ENCODE data around the gene TCEAL9.
"Not testable (repeated sequence)": the region's sequence is repeated elsewhere in the genome, so short reads cannot be mapped to it uniquely, and the experiment has no call there.

The TCEAL9 gene

DNA sequence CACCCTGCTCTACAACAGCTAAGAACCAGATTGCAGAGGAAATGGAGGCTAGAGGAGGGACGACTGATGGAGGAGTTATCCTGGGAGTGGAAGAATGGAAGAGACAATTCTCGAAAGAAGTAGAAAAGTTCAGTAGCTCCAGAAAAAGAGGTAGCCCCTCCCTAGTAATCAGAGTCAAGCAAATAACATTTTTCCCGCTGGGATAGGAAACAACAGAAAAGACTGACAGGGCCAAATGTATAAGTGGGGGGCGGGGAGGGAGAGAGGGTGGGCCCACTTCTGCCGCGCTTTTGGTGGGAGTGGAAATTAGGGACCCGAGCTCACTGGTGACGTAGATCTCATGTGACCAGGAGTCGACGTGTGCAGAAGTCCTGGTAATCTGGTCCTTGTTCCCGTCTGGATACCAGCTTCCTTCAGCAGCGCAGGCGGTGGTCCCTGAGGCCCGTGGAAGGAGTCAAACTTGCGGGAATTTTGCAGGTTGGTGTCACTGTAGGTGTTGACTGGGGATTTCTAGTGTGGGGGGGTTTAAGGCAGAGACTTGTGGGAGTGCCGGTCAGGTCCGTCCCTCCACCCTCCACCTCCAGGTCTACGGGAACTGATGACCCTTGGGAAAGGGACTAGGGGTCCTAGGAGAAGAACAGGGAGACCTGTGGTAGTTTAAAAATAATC, at the start of gene TCEAL9:
TSS of gene TCEAL9 (plus strand) at position 377 of the 669 bp plus-strand sequence. CDS start 1,179 bp downstream, outside the sequence.
- no peak for DNase-seq

- DNase-seq, result no peak
Measured at GRCh38 chrX:103309860-103310554, 46.3 kb upstream of the TCEAL9 start.

GRCh38 chrX:103310555-103311398, 45.5 kb upstream of the TCEAL9 start, which contains the start of gene BEX2:
BEX2 (minus strand) TSS chrX:103310990; CDS start chrX:103309976, 1,014 bp downstream.
- DNase-seq, result peak; percentile 39 to 78 (median 58)

- DNase-seq, result no peak
Measured at GRCh38 chrX:103311399-103311780, 44.9 kb upstream of the TCEAL9 start.

DNA sequence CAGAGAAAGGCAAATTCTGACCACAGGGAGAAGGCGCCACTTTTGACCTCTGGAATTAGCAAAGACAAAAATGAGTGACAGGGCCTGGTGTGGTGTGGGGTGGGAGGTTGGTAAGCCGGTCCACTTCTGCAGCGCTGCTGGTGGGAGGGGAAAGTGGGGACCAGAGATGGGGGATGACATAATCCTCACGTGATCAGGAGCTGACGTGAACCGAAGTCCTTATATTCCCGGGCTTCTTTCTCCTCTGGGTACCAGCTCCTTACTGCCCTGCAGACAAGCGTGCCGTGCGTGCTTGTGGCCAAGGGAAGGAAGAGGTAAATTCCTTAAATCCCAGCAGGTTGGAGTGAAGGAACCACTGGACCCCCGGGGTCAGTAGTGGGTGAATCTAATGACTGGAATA, 26.3 kb upstream of the TCEAL9 start, which contains the start of gene TCEAL7:
TSS of gene TCEAL7 (plus strand) at position 249 of the 400 bp plus-strand sequence. CDS start 1,165 bp downstream, outside the sequence.
- no peak for DNase-seq

DNA sequence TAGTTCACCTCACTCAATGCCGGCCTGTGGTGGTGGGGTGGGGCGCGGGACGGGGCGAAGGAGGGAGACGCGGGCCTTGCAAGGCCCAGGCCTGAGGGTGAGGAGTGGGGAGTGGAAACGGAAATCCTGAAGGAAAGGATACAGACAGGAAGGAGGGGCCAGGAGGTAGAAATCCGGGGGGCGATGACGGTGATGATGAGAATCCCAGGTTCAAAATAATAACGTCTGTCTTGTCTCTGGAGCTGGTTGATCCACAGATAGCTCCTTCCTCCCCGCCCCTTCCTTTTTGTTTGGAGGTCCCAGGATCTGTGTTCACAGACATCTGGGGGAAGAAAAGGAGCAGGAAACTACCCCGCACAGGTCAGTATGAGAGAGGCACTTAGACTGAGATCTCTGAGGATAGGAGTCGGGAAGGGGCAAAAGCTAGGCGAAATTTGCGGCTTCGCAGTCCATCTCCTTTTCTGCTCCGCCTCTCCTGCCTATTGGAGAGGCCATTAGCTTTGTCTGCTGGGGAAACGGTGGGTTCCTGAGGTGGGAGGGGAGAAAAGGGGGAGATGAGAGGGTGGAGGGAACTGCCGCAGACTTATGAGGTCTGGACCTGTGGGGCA, 25.5 kb upstream of the TCEAL9 start:
- no peak for DNase-seq

- DNase-seq, result no peak
Measured at GRCh38 chrX:103338663-103339062, 17.6 kb upstream of the TCEAL9 start.

DNA sequence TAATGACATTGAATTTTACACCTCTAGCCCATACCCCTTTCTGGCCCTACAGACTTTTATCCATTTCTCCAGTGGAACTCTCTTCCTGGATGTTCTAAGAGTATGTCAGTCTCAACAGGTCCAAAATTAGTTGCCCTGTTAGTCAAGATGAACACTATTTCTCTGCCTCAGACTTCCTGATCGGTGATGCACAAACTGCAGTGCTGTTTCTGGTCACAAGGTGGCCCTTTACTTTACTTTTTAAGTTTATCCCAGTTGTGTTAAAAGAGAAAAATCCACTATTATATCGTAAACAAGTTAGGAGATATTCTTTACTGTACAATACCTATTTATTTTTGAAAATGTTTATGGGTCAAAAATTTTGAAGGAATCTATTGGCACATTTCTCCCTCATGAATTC, 13.2 kb upstream of the TCEAL9 start:
- DNase-seq, result peak in 3 of 4 experiments; percentile 1 to 7 (median 5)

DNA sequence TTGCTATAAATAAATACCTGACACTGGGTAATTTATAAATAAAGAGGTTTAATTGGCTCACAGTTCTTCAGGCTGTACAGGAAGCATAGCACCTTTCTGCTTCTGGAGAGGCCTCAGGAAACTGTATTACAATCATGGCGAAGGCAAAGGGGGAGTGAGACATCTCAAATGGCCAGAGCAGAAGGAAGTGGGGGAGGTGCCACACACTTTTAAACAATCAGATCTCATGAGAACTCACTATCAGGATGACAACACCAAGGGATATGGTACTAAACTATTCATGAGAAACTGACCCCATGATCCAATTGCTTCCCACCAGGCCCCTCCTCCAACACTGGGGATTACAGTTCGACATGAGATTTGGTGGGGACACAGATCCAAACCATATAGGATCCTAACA, 11.7 kb upstream of the TCEAL9 start:
- DNase-seq, result no peak

DNA sequence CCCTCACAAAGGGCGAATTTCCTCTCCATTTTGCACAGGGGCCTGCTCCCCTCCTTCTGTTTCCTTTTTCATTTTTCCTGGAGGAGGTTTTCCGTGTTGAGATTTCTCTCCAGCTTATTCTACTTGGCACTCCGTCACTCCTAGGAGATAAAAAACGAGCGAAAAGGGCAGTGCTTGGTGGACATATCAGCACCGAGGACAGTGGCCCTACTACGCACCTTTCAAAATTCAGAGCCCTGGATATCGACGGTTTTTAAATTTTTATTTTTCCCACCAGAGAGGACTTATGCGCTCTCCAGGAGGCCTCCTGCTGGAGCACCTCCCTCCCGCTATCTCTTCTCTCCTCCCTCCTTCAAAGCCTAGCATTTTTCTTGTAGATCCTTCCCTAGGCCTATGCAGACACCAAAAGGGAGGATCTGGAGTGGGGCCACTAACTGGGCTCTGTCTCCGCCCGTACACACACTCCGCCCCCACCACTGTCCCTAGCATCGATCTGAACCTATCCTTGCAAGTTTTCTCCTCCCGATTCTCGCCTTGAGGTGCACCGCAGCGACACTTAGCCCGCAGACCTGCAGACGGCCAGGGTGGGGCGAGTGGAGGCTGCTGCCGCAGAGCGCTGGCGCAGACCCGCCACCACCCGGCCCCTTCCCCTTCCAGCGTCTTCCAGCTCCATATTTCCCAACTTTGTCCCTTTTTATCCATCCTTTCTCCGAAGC, 8.5 kb upstream of the TCEAL9 start:
- DNase-seq, result no peak

GRCh38 chrX:103356858-103357257, 552 bp downstream of the TCEAL9 start:
- no peak for DNase-seq

- DNase-seq, result no peak
Measured at GRCh38 chrX:103357871-103358270, 1.6 kb downstream of the TCEAL9 start.

DNA sequence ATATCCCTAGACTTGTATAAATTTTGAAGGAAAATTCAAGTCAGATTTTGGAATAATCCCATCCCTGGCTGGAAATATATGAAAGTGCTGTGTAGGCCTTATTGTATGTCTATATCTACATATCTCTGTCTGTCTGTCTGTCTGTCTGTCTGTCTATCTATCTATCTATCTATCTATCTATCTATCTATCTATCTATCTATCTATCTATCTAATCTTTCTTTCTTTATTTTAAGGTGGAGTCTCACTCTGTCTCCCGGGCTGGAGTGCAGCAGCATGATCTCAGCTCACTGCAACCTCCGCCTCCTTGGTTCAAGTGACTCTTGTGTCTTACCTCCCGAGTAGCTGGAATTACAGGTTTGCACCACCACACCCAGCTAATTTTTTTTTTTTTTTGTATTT, 3.3 kb downstream of the TCEAL9 start:
- DNase-seq, result not testable (repeated sequence)

- DNase-seq, result no peak
Measured at GRCh38 chrX:103360092-103360491, 3.8 kb downstream of the TCEAL9 start.

DNA sequence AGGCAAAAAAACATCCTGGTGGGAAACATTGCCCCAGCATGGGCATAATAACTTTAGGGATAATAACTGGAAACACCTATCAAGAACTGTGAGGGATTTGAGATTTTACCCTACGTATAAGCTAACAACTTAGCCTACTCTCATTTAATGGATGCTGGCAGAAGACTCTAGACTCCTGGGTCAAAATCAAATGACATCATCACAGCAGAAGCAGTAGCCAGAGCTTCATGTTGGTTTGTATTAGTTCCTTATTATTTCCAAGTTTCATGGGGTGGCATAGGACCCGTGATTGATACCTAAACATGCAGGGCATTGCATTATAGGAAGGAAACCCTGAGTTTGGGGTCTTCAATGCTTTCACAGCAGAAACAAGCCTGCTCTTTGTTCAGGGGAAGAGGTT, 4.6 kb downstream of the TCEAL9 start:
- DNase-seq, result no peak

DNA sequence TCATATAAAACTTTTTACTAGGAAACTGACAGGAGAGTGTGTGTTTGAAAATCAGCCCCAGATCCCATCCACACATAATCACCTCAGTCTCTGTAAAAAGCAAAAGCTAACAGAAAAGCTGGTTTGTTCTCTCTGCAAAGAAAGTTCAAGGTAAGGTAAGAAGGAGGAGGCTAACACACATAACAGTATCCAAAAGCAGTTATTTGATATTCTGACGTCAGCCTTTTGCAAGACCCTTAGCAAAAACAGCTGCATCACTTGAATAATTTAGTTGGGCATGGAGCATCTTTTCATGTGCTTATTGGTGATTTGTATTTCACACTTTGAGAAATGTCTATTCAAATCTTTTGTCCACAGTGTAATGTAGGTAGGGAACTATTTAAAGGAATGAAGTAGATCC, 5.5 kb downstream of the TCEAL9 start:
- no peak for DNase-seq

DNA sequence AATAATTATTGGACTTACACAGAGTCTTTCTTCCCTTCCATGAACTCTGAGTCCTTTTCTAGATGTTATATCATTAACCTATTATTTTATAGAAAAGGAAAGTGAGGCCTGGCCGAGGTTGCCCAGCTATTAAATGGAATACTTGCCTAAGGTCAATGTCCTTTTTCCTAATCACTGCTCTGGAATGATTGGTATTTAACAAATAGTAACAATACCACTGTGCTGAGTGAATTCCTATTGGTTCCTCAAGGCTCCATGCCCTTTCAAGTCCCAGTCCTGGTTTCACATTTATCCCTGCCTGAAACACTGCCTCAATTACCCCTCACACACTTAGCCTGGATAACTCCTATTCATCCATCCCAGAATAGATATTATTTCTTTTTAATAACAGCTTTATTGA, 6.2 kb downstream of the TCEAL9 start:
- no peak for DNase-seq

- DNase-seq, result no peak
Measured at GRCh38 chrX:103363046-103363445, 6.7 kb downstream of the TCEAL9 start.

DNA sequence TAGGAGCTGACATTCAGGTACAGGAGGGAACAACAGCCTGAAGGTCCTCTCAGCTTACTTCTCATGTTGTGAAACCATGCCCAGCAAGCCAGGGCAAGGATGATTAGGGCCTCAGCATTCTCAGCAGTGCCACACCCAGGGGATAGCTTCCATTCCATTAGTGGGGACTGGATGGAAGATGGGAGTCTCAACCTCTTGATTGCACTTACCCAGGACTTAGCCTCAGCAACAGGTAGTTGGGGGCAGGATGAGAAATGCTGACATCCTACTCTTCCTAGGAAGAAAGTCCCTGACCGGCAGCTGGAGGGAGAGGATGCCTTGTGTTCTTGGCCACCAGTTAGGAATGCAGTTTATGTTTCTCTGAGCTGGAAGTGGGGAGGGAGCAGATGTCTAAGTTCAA, 11.2 kb downstream of the TCEAL9 start:
- DNase-seq, result no peak

GRCh38 chrX:103369479-103369878, 13.2 kb downstream of the TCEAL9 start:
- DNase-seq, result no peak

- no peak for DNase-seq
Measured at GRCh38 chrX:103372886-103373285, 16.6 kb downstream of the TCEAL9 start.

- DNase-seq, result no peak
Measured at GRCh38 chrX:103373581-103373980, 17.3 kb downstream of the TCEAL9 start.
